Ascending aorta (tissue), 2 donors: Measurements from ENCODE around the gene S100A12. TPM values are rescaled to one million over a fixed set of nuclear protein-coding genes. Genes with fewer than 3 reads are reported as not detected.

Source experiments
- DNase-seq, 2 donors: peaks; one replicate each; pipeline ENCODE4 v3.0.0-alpha.2; 2019; ENCODE audit warnings: low spot score in 2 of 2
- H3K27ac ChIP-seq, 2 donors: fragments of 200-600 bp; sonication (generic); one replicate each; pipeline ENCODE4 v1.5.1; 2016 to 2017; ENCODE audit warnings: mild to moderate bottlenecking in 1 of 2
- H3K27me3 ChIP-seq: fragments of 200-600 bp; sonication (generic); one replicate; pipeline ENCODE4 v1.5.1; 2017
- H3K36me3 ChIP-seq, 2 donors: fragments of 200-600 bp; sonication (generic); one replicate each; pipeline ENCODE4 v1.5.1; 2016
- H3K4me1 ChIP-seq, 2 donors: fragments of 200-600 bp; sonication (generic); one replicate each; pipeline ENCODE4 v1.5.1; 2016 to 2017; ENCODE audit warnings: mild to moderate bottlenecking in 1 of 2
- H3K4me3 ChIP-seq, 2 donors: fragments of 200-600 bp; sonication (generic); one replicate each; pipeline ENCODE4 v1.5.1; 2016 to 2017; ENCODE audit warnings: mild to moderate bottlenecking in 1 of 2
- H3K9me3 ChIP-seq, 2 donors: fragments of 200-600 bp; sonication (generic); one replicate each; pipeline ENCODE4 v1.5.1; 2016
- intact Hi-C: fragments of 100-400 bp; cut with DNase I; formaldehyde crosslinking; loops from one replicate; pipeline ENCODE4 v1.15.1; 2023
- total RNA-seq: library from RNA; depleted of rRNA; stranded (reverse); fragments of >200 nt; gene quantifications from one replicate; pipeline ENCODE4 v1.1.0, GENCODE V29; 2016
- TF ChIP-seq, protein P1 (sequence below), 3 experiments: fragments of 200-600 bp in 2 of 3; fragments of 450-650 bp in 1 of 3; sonication (generic) in 2 of 3; IDR thresholded peaks; one replicate each; pipeline ENCODE4 v1.5.1; 2016 to 2019; ENCODE audit warnings: antibody characterized with exemption in 3 of 3, mild to moderate bottlenecking in 1 of 3, moderate library complexity in 1 of 3

Gene S100A12
- total RNA-seq, 1 donor from 2014 or later = not detected

DNA sequence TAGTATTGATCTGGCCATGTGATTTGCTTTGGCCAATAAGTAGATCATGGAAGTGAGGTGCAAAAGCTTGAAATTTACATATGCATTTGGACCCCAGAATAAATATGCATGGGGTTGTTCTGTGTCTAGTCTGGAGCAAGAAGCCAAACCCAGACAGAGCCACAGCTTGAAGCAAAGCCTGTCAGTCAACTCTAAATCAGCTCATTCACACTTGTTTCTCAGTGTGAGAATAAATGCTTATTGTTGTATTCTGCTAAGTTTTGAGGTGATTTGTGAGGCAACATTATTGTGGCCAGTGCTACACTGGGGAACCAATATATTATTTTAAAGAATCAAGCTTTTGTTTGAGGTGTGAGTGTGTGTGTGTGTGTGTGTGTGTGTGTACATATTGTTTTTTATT lies 50.5 kb downstream of the S100A12 start:
- intact Hi-C loops = no loop called here
- DNase-seq = no peak
- H3K36me3 ChIP-seq = no peaks in the 10 kb centered on the region
- H3K27ac ChIP-seq = no peak overlapping the region
- H3K4me1 ChIP-seq = no peaks in the 10 kb centered on the region
- TF ChIP-seq, protein P1, sequence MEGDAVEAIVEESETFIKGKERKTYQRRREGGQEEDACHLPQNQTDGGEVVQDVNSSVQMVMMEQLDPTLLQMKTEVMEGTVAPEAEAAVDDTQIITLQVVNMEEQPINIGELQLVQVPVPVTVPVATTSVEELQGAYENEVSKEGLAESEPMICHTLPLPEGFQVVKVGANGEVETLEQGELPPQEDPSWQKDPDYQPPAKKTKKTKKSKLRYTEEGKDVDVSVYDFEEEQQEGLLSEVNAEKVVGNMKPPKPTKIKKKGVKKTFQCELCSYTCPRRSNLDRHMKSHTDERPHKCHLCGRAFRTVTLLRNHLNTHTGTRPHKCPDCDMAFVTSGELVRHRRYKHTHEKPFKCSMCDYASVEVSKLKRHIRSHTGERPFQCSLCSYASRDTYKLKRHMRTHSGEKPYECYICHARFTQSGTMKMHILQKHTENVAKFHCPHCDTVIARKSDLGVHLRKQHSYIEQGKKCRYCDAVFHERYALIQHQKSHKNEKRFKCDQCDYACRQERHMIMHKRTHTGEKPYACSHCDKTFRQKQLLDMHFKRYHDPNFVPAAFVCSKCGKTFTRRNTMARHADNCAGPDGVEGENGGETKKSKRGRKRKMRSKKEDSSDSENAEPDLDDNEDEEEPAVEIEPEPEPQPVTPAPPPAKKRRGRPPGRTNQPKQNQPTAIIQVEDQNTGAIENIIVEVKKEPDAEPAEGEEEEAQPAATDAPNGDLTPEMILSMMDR (IDR thresholded peaks at IDR 0.05) = no peak
- H3K27me3 ChIP-seq = no peaks in the 10 kb centered on the region
- no peak overlapping the region for H3K4me3 ChIP-seq
- peaks cover 0 to 42% of the 10 kb centered on the region in 2 donors for H3K9me3 ChIP-seq

Other genes with a start within 250 kb of the S100A12 start
- not detected for gene SPRR2G, start 224.7 kb downstream of the S100A12 start, total RNA-seq
- gene LELP1, start 172.2 kb downstream of the S100A12 start, total RNA-seq = not detected
- gene PRR9, start 158.0 kb downstream of the S100A12 start, total RNA-seq = not detected
- not detected for gene LORICRIN, start 115.9 kb downstream of the S100A12 start, total RNA-seq
- not detected for gene PGLYRP3, start 62.7 kb downstream of the S100A12 start, total RNA-seq
- not detected for gene PGLYRP4, start 26.8 kb downstream of the S100A12 start, total RNA-seq
- gene S100A9, start 17.8 kb downstream of the S100A12 start, total RNA-seq = 764 TPM
- 33.5 TPM for gene S100A8, start 15.5 kb upstream of the S100A12 start, total RNA-seq
- gene S100A7A, start 40.9 kb upstream of the S100A12 start, total RNA-seq = not detected
- gene S100A7, start 85.0 kb upstream of the S100A12 start, total RNA-seq = not detected
- gene S100A6, start 160.4 kb upstream of the S100A12 start, total RNA-seq = 336 TPM
- not detected for gene S100A5, start 165.3 kb upstream of the S100A12 start, total RNA-seq
- gene S100A4, start 170.2 kb upstream of the S100A12 start, total RNA-seq = 690 TPM
- gene S100A3, start 173.6 kb upstream of the S100A12 start, total RNA-seq = not detected
- not detected for gene S100A2, start 190.2 kb upstream of the S100A12 start, total RNA-seq
- gene S100A16, start 237.5 kb upstream of the S100A12 start, total RNA-seq = 364 TPM
- 1.5 TPM for gene S100A14, start 240.7 kb upstream of the S100A12 start, total RNA-seq